GM19351 (cell line): Measurements from ENCODE around the gene CLCNKB.
A peak's percentile ranks its signal among the peaks of the same experiment; 100 is the strongest.
"Not testable (repeated sequence)": the region's sequence is repeated elsewhere in the genome, so short reads cannot be mapped to it uniquely, and the experiment has no call there.

Source experiments
- ATAC-seq: cut with Tn5 transposase; IDR thresholded peaks from one replicate; pipeline ENCODE4 v1.9.1; 2021; ENCODE audit warnings: mild to moderate bottlenecking, moderate library complexity; ENCODE audit not compliant: unreplicated experiment

Gene CLCNKB

GRCh38 chr1:16029288-16029687 is 14.3 kb upstream of the CLCNKB start:
- no peak for ATAC-seq

GRCh38 chr1:16031551-16031950 is 12.0 kb upstream of the CLCNKB start:
- ATAC-seq: no peak

- ATAC-seq: peak; percentile 69
Observed at GRCh38 chr1:16032388-16033102, 11.0 kb upstream of the CLCNKB start.

- ATAC-seq: not testable (repeated sequence)
Observed at GRCh38 chr1:16033103-16033632, 10.4 kb upstream of the CLCNKB start.

GRCh38 chr1:16036461-16036860 is 7.1 kb upstream of the CLCNKB start:
- ATAC-seq: not testable (repeated sequence)

GRCh38 chr1:16038620-16038912 is 5.0 kb upstream of the CLCNKB start:
- no peak for ATAC-seq

- ATAC-seq: not testable (repeated sequence)
Observed at GRCh38 chr1:16039871-16040270, 3.7 kb upstream of the CLCNKB start.

GRCh38 chr1:16041200-16041599 is 2.4 kb upstream of the CLCNKB start:
- no peak for ATAC-seq

GRCh38 chr1:16042096-16042495 is 1.5 kb upstream of the CLCNKB start:
- no peak for ATAC-seq

- not testable (repeated sequence) for ATAC-seq
Observed at GRCh38 chr1:16042654-16043053, 928 bp upstream of the CLCNKB start.

GRCh38 chr1:16043950-16044349 is 368 bp downstream of the CLCNKB start:
- no peak for ATAC-seq

- ATAC-seq: no peak
Observed at GRCh38 chr1:16046842-16047241, 3.3 kb downstream of the CLCNKB start.

- no peak for ATAC-seq
Observed at GRCh38 chr1:16047791-16048475, 4.4 kb downstream of the CLCNKB start.

GRCh38 chr1:16048573-16049189 is 5.1 kb downstream of the CLCNKB start:
- ATAC-seq: no peak

- no peak for ATAC-seq
Observed at GRCh38 chr1:16050328-16050727, 6.7 kb downstream of the CLCNKB start.

GRCh38 chr1:16051039-16051438 is 7.5 kb downstream of the CLCNKB start:
- ATAC-seq: no peak

- ATAC-seq: not testable (repeated sequence)
Observed at GRCh38 chr1:16051949-16052348, 8.4 kb downstream of the CLCNKB start.

GRCh38 chr1:16053781-16054502 is 10.4 kb downstream of the CLCNKB start:
- ATAC-seq: no peak

GRCh38 chr1:16054598-16055540 is 11.3 kb downstream of the CLCNKB start:
- ATAC-seq: no peak
